HG03521 (cell line): Measurements from ENCODE around the gene LAGE3.
"Not testable (repeated sequence)": the region's sequence is repeated elsewhere in the genome, so short reads cannot be mapped to it uniquely, and the experiment has no call there.

Experiments
- ATAC-seq: cut with Tn5 transposase; IDR thresholded peaks from one replicate; pipeline ENCODE4 v1.9.1; 2021; ENCODE audit warnings: mild to moderate bottlenecking, moderate library complexity; ENCODE audit not compliant: unreplicated experiment

Gene LAGE3

GRCh38 chrX:154502098-154502497 lies 23.0 kb upstream of the LAGE3 start:
- ATAC-seq = no peak

GRCh38 chrX:154501423-154501822 lies 22.3 kb upstream of the LAGE3 start:
- not testable (repeated sequence) for ATAC-seq

GRCh38 chrX:154496591-154497137 lies 17.6 kb upstream of the LAGE3 start:
- not testable (repeated sequence) for ATAC-seq

GRCh38 chrX:154495472-154495922 lies 16.4 kb upstream of the LAGE3 start:
- ATAC-seq = no peak

- no peak for ATAC-seq
Observed at GRCh38 chrX:154494715-154495114, 15.6 kb upstream of the LAGE3 start.

- ATAC-seq = peak; percentile 77
Observed at GRCh38 chrX:154490414-154491083, 11.5 kb upstream of the LAGE3 start, which contains the start of gene SLC10A3. TSS of gene SLC10A3 (minus strand) at chrX:154490629. CDS start at chrX:154488940, 1,689 bp downstream.

GRCh38 chrX:154490021-154490413 lies 10.9 kb upstream of the LAGE3 start:
- peak; percentile 19 for ATAC-seq

- ATAC-seq = no peak
Observed at GRCh38 chrX:154489182-154489581, 10.1 kb upstream of the LAGE3 start.

GRCh38 chrX:154488336-154489075 lies 9.4 kb upstream of the LAGE3 start:
- no peak for ATAC-seq

- no peak for ATAC-seq
Observed at GRCh38 chrX:154487518-154488290, 8.6 kb upstream of the LAGE3 start.

GRCh38 chrX:154486396-154487207 lies 7.5 kb upstream of the LAGE3 start, which contains the start of gene UBL4A:
TSS of gene UBL4A (minus strand) at chrX:154486615. CDS start at chrX:154486584, 31 bp downstream.
- ATAC-seq = peak; percentile 27

- no peak for ATAC-seq
Observed at GRCh38 chrX:154486052-154486395, 6.9 kb upstream of the LAGE3 start.

- ATAC-seq = no peak
Observed at GRCh38 chrX:154485150-154486051, 6.3 kb upstream of the LAGE3 start.

GRCh38 chrX:154484255-154485149 lies 5.4 kb upstream of the LAGE3 start:
- no peak for ATAC-seq

- no peak for ATAC-seq
Observed at GRCh38 chrX:154483325-154483724, 4.2 kb upstream of the LAGE3 start.

- no peak for ATAC-seq
Observed at GRCh38 chrX:154482786-154483185, 3.7 kb upstream of the LAGE3 start.

- ATAC-seq = no peak
Observed at GRCh38 chrX:154481911-154482601, 3.0 kb upstream of the LAGE3 start.

GRCh38 chrX:154481195-154481594 lies 2.1 kb upstream of the LAGE3 start:
- ATAC-seq = no peak
